Measurements from ENCODE around the gene PLEKHA4.

GRCh38 chr19:48818234-48818820 lies 50.1 kb downstream of the PLEKHA4 start:
- no peak for TF ChIP-seq CTCF (IDR thresholded peaks at IDR 0.05)
- no peak for TF ChIP-seq POLR2A (IDR thresholded peaks at IDR 0.05)

All from ovary (tissue), 3 donors.